GM19239 (cell line): ENCODE measurements around the gene ZNF333.

Source experiments
- DNase-seq: peaks from one replicate; pipeline ENCODE4 v3.0.0; 2011; ENCODE audit warnings: low spot score; ENCODE audit not compliant: insufficient read length
- FAIRE-seq: peaks from 2 replicates; lab custom pipeline; 2011; peaks lifted over from hg19 to GRCh38; lab: Jason Lieb, UNC

Gene ZNF333

DNA sequence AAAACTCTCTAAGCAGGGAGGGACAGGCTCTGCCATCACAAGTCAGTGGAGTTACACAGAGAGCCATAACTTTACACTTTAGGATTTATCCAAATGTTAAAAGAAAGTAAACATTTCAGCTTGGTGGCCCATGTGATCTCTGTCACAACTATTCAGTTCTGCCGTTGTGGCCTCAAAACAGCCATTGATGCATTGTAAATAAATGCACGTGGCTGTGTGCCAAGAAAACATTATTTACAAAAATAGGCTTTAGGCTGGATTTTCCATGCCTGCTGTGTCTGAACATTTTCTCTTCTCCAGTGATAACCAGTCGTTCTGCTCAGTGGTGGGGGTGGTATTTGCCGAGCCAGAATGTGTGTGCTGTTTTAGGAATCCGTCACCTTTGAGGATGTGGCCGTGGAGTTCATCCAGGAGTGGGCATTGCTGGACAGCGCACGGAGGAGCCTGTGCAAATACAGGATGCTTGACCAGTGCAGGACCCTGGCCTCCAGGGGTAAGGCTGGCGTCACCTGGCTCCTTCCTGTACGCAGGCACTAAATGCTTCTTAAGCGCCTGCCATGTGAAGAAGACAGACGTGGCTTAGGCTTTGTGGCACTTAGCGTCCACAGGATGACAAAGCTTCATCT is 4.9 kb downstream of the ZNF333 start:
- no peak for FAIRE-seq
- DNase-seq: no peak

- FAIRE-seq (no peak), DNase-seq (no peak)
Observed at GRCh38 chr19:14695471-14695870, 5.6 kb downstream of the ZNF333 start.

- FAIRE-seq: no peak
- DNase-seq: no peak
Observed at GRCh38 chr19:14699641-14700040, 9.8 kb downstream of the ZNF333 start.

GRCh38 chr19:14700711-14701375 is 11.0 kb downstream of the ZNF333 start:
- no peak for DNase-seq
- no peak for FAIRE-seq

GRCh38 chr19:14703833-14704232 is 14.0 kb downstream of the ZNF333 start:
- FAIRE-seq (no peak), DNase-seq (no peak)

GRCh38 chr19:14704450-14704849 is 14.6 kb downstream of the ZNF333 start:
- DNase-seq: no peak
- no peak for FAIRE-seq

- FAIRE-seq: no peak
Observed at GRCh38 chr19:14715841-14716240, 26.0 kb downstream of the ZNF333 start.

DNA sequence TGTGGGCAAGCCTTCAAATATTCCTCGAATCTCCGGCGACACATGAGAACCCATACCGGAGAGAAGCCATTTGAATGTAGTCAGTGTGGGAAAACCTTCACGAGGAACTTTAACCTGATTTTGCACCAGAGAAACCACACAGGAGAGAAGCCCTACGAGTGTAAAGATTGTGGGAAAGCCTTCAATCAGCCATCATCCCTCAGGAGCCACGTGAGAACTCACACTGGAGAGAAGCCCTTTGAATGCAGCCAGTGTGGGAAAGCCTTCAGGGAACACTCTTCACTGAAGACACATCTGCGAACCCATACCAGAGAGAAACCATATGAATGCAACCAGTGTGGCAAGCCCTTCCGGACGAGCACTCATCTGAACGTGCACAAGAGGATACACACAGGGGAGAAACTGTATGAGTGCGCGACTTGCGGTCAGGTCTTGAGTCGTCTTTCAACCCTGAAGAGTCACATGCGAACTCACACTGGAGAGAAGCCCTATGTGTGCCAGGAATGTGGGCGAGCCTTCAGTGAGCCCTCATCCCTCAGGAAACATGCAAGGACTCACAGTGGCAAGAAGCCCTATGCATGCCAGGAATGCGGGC is 28.8 kb downstream of the ZNF333 start:
- DNase-seq (no peak), FAIRE-seq (no peak)

More at GRCh38 chr19:14715841-14716240, 26.0 kb downstream of the ZNF333 start:
- DNase-seq: no peak

GRCh38 chr19:14719162-14719561 is 29.3 kb downstream of the ZNF333 start:
- DNase-seq (no peak), FAIRE-seq (no peak)

DNA sequence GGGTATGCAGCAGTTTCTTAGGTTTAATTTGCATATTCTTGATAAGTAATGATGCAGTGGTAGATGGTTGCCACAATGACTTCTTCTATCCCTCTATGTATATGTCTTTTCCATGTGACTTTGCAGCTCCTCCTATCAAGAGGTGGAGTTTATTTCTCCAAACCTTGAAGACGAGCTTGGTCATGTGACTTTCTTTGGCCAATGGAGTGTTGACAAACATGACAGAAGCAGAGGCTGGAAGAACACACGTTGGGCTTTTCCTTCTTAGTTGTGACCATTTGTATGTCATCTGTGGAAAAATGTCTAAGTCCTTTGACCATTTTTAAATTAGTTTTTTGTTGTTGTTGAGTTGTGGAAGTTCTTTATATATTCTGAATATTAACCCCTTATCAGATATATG is 32.3 kb downstream of the ZNF333 start:
- DNase-seq (no peak), FAIRE-seq (no peak)

DNA sequence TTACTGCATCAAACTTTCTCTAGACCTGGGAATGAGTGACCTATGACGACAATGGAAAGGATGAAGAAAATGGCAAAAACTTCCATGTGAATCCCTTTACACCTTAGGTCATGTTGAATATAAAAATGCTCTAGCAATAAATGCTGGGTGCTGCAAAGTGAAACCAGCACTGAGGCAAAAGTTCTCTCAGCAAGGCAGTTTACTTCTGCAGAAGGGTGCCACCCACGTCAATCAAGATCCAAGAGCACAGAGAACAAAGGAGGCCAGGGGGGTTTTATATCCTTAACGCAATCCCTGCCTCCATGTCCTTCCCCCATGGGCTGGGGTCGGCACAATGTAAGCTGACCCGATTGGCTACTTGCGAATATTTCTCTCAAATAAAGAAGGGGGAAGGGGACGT is 38.7 kb downstream of the ZNF333 start:
- DNase-seq: no peak
- FAIRE-seq: no peak

- FAIRE-seq: no peak
Observed at GRCh38 chr19:14731200-14731599, 41.4 kb downstream of the ZNF333 start.

GRCh38 chr19:14732510-14732909 is 42.7 kb downstream of the ZNF333 start:
- no peak for DNase-seq
- no peak for FAIRE-seq

More at GRCh38 chr19:14731200-14731599, 41.4 kb downstream of the ZNF333 start:
- DNase-seq: no peak

DNA sequence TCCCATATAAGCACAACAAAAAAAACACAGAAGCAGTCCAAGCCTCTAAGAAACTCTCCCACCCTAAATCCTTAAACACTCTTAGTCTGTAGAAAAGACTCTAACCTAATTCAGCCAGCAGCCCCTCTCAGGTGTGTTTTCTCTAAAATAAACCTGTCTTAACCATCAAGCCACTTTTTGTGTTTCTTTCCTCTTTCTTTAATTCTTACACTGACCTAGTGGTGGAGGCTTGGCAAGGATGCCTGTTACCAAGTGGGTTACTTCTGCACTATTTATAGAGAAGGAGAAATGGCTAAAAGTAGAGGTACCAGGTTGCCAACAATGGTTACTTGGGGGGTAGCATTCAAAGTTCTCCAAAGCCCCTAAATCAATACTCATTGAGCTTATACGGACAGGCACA is 43.7 kb downstream of the ZNF333 start:
- FAIRE-seq: no peak
- DNase-seq: no peak

GRCh38 chr19:14735915-14736314 is 46.1 kb downstream of the ZNF333 start:
- FAIRE-seq (no peak), DNase-seq (no peak)

GRCh38 chr19:14746886-14747285 is 57.0 kb downstream of the ZNF333 start:
- FAIRE-seq: no peak
- DNase-seq: no peak

DNA sequence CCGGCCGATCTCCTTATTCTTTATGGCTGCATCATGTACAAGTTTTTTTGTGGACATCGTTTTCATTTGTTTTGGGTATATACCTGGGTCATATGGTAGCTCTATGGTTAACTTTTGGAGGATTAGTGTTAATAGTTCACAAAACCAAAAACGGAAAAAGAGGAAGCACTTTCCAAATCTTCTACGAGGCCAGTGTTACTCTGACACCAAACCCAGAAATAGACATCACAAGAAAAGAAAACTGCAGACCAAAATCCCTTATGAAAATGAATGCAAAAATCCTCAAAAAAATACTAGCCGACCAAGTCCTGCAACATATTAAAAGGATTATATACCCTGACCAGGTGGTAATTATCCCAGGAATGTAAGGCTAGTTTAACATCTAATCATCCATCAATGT is 58.8 kb downstream of the ZNF333 start:
- DNase-seq (no peak), FAIRE-seq (no peak)

DNA sequence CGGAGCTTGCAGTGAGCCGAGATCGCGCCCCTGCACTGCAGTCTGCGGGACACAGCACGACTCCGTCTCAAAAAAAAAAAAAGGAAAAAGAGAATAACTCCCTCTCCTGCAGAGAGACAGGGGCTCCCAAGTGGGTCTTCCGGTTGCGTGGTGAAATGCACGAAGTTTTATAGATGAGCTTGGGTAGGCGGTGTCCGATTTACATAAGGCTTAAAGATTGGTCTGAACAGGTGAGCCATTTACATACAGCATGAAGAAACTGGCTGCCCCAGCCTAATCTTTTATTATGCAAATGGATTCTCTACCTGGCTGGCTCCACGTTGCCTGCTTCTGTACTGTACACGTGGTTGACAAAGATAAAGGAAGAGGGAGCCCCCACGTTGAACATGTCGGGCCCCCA is 69.0 kb downstream of the ZNF333 start:
- FAIRE-seq: no peak
- no peak for DNase-seq

GRCh38 chr19:14761607-14762006 is 71.8 kb downstream of the ZNF333 start:
- no peak for FAIRE-seq
- DNase-seq: no peak

- FAIRE-seq: no peak
- no peak for DNase-seq
Observed at GRCh38 chr19:14762111-14762510, 72.3 kb downstream of the ZNF333 start.

DNA sequence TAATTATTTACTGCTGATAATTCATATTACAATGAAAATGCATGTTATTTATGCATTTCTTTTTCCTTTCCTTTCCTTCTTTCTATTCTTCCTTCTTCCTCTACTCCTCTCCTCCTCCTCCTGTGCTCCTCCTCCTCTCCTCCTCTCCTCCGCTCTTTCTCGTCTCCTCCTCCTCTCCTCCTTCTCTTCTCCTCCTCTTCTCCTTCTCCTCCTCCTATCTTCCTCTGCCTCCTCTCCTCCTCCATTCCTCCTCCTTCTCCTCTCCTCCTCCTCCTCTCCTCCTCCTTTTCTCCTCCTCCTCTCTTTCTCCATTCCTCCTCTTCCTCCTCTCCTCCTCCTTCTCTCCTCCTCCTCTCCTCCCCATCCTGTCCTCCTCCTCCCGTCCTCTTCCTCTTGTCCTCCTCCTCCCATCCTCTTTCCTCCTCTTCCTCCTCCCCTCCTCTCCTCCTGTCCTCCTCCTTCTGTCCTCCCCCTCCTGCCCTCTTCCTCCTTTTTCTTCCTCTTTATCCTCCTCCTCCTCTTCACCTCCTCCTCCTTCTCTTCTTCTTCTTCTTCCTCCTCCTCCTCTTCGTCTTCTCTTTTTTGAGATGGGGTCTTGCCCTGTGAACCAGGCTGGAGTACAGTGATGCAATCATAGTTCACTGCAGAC is 73.8 kb downstream of the ZNF333 start:
- no peak for FAIRE-seq
- no peak for DNase-seq
